ENCODE results near the gene MISP.

Gene MISP

GRCh38 chr19:720345-721160 lies 30.4 kb upstream of the MISP start:
- TF ChIP-seq TEAD4 (IDR thresholded peaks at IDR 0.05) (no peak), EGR1 (IDR thresholded peaks at IDR 0.05) (no peak), ZBTB7A (IDR thresholded peaks at IDR 0.05; ENCODE audit: low read depth) (no peak), TAF1 (IDR thresholded peaks at IDR 0.05; ENCODE audit: low read depth) (no peak), REST (IDR thresholded peaks at IDR 0.05; ENCODE audit: low read depth) (no peak), USF1 (IDR thresholded peaks at IDR 0.05) (no peak), EP300 (IDR thresholded peaks at IDR 0.05; ENCODE audit: borderline replicate concordance) (no peak), NFIC (IDR thresholded peaks at IDR 0.05) (no peak), RAD21 (IDR thresholded peaks at IDR 0.05; ENCODE audit: low read depth) (no peak), TCF12 (IDR thresholded peaks at IDR 0.05; ENCODE audit: low read depth) (no peak), CEBPB (IDR thresholded peaks at IDR 0.05) (no peak), CREB1 (IDR thresholded peaks at IDR 0.05; ENCODE audit: low read depth) (no peak), FOXM1 (IDR thresholded peaks at IDR 0.05; ENCODE audit: borderline replicate concordance, low read depth) (no peak), YY1 (IDR thresholded peaks at IDR 0.05; ENCODE audit: low read depth) (no peak)
- TF ChIP-seq, protein P1, sequence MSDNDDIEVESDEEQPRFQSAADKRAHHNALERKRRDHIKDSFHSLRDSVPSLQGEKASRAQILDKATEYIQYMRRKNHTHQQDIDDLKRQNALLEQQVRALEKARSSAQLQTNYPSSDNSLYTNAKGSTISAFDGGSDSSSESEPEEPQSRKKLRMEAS (IDR thresholded peaks at IDR 0.05) = no peak

DNA sequence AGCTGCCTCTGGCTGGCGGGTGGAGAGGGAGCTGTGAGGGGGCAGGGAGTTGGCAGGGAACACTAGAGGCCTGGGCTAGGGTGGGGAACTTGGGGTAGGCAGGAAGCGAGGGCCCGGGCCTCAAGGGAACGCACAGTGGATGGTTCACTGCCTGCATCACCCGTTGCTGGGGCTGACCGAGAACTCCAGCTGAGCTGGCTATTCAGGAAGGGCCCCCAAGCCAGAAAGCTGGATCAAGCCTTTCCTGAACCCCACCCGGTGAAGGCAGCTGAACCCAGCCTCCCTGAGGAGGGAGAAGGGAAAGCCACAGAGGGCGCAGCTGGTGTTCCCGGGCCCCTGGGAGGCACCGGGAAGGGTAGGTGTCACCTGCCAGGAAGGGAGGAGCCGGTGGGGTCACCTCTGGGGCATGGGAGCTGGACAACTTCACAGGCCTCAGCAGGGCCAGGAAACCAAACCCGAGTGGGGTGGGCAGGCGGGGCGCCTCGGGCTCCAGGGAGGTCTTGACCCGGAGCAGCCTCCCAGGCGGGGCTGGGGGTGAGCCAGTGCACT lies 28.3 kb upstream of the MISP start:
- TF ChIP-seq EGR1 (IDR thresholded peaks at IDR 0.05) (no peak), NFIC (IDR thresholded peaks at IDR 0.05) (peak; percentile 64), EP300 (IDR thresholded peaks at IDR 0.05; ENCODE audit: borderline replicate concordance) (peak; percentile 71; the same call in 1 of the 2 replicates), TCF12 (IDR thresholded peaks at IDR 0.05; ENCODE audit: low read depth) (peak; percentile 82), FOXM1 (IDR thresholded peaks at IDR 0.05; ENCODE audit: borderline replicate concordance, low read depth) (0 out of 2 replicates have a peak, but pooled peaks have one; percentile 21)
- TF ChIP-seq, protein P1 (IDR thresholded peaks at IDR 0.05) = no peak

DNA sequence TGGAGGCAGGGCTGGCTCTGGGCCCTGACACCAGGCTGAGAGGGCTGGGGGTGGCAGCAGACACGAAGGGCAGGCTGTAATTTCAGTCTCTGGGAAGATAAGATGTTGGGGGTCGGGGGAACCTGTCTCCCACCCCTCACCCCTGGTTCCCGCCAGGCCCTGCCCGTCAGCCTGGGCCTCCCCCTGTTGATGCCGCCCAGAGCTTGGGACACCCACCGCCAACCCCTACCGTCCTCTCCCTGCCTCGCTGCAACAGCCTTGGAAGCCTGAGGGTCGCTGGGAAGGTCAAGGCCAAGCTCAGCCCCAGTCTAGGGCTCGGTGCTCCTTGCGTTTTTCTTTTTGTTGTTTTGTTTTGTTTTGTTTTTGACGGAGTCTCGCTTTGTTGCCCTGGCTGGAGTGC lies 27.7 kb upstream of the MISP start:
- TF ChIP-seq, protein P1 (IDR thresholded peaks at IDR 0.05) = no peak
- no peak for TF ChIP-seq EP300 (IDR thresholded peaks at IDR 0.05; ENCODE audit: borderline replicate concordance)
- no peak for TF ChIP-seq EGR1 (IDR thresholded peaks at IDR 0.05)
- TF ChIP-seq USF1 (IDR thresholded peaks at IDR 0.05) = no peak
- no peak for TF ChIP-seq TCF12 (IDR thresholded peaks at IDR 0.05; ENCODE audit: low read depth)
- no peak for TF ChIP-seq TEAD4 (IDR thresholded peaks at IDR 0.05)
- no peak for TF ChIP-seq NFIC (IDR thresholded peaks at IDR 0.05)
- no peak for TF ChIP-seq TAF1 (IDR thresholded peaks at IDR 0.05; ENCODE audit: low read depth)
- TF ChIP-seq REST (IDR thresholded peaks at IDR 0.05; ENCODE audit: low read depth) = no peak
- no peak for TF ChIP-seq FOXM1 (IDR thresholded peaks at IDR 0.05; ENCODE audit: borderline replicate concordance, low read depth)
- TF ChIP-seq YY1 (IDR thresholded peaks at IDR 0.05; ENCODE audit: low read depth) = no peak
- TF ChIP-seq RAD21 (IDR thresholded peaks at IDR 0.05; ENCODE audit: low read depth) = no peak
- no peak for TF ChIP-seq CEBPB (IDR thresholded peaks at IDR 0.05)
- TF ChIP-seq ZBTB7A (IDR thresholded peaks at IDR 0.05; ENCODE audit: low read depth) = no peak
- no peak for TF ChIP-seq CREB1 (IDR thresholded peaks at IDR 0.05; ENCODE audit: low read depth)

DNA sequence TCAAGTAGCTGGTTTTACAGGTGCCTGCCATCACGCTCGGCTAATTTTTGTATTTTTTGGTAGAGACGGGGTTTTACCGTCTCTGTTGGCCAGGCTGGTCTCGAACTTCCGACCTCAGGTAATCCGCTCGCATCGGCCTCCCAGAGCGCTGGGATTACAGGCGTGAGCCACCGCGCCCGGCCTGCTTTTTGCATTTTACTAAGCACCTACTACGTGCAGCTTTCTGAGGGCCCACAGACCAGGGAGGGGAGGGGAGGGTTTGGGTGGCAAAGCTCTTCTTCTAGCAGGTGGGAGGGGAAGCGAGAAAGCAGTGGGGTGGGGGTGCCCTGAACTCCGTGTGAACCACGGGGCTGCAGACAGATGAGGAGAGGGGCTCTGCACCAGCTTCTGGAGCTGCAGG lies 27.2 kb upstream of the MISP start:
- TF ChIP-seq USF1 (IDR thresholded peaks at IDR 0.05) (no peak), CEBPB (IDR thresholded peaks at IDR 0.05) (no peak), REST (IDR thresholded peaks at IDR 0.05; ENCODE audit: low read depth) (no peak), EGR1 (IDR thresholded peaks at IDR 0.05) (no peak), EP300 (IDR thresholded peaks at IDR 0.05; ENCODE audit: borderline replicate concordance) (no peak), TEAD4 (IDR thresholded peaks at IDR 0.05) (no peak), FOXM1 (IDR thresholded peaks at IDR 0.05; ENCODE audit: borderline replicate concordance, low read depth) (no peak), NFIC (IDR thresholded peaks at IDR 0.05) (no peak), RAD21 (IDR thresholded peaks at IDR 0.05; ENCODE audit: low read depth) (no peak), CREB1 (IDR thresholded peaks at IDR 0.05; ENCODE audit: low read depth) (no peak), ZBTB7A (IDR thresholded peaks at IDR 0.05; ENCODE audit: low read depth) (no peak)
- TF ChIP-seq, protein P1 (IDR thresholded peaks at IDR 0.05) = no peak
